GM13977 (cell line): Measurements from ENCODE around the gene TSPOAP1.
A peak's percentile ranks its signal among the peaks of the same experiment; 100 is the strongest.

Experiments
- DNase-seq: peaks from one replicate; pipeline ENCODE4 v3.0.0; 2012; ENCODE audit warnings: low spot score
- CTCF ChIP-seq: IDR thresholded peaks from 2 replicates; pipeline ENCODE4 v1.5.1; 2012; ENCODE audit warnings: mild to moderate bottlenecking, control low read depth; ENCODE audit not compliant: insufficient read depth; ENCODE audit errors: extremely low read depth, missing control alignments
- in situ Hi-C: fragments of 300-500 bp; cut with MboI; formaldehyde crosslinking; loops from one replicate; pipeline ENCODE4 v1.12.0; 2022; ENCODE audit warnings: low sequenced_read_pairs, low pct_unique_long_range_greater_than_20kb, mixed read lengths, inconsistent platforms; ENCODE audit not compliant: unreplicated experiment

TSPOAP1 gene

GRCh38 chr17:58289869-58290268, 38.7 kb downstream of the TSPOAP1 start:
- in situ Hi-C loops = no loop called here
- TF ChIP-seq CTCF = no peak
- DNase-seq = no peak

- DNase-seq = no peak
- in situ Hi-C loops = no loop called here
- TF ChIP-seq CTCF = no peak
Observed at GRCh38 chr17:58285422-58285810, 43.2 kb downstream of the TSPOAP1 start.

- no peak for TF ChIP-seq CTCF
- in situ Hi-C loops = no loop called here
- DNase-seq = no peak
Observed at GRCh38 chr17:58284613-58285421, 43.8 kb downstream of the TSPOAP1 start.

GRCh38 chr17:58283674-58284612, 44.7 kb downstream of the TSPOAP1 start:
- TF ChIP-seq CTCF = no peak
- no peak for DNase-seq
- in situ Hi-C loops = no loop called here

- in situ Hi-C loops = no loop called here
- no peak for DNase-seq
- TF ChIP-seq CTCF = no peak
Observed at GRCh38 chr17:58282442-58282841, 46.2 kb downstream of the TSPOAP1 start.

- in situ Hi-C loops = no loop called here
- no peak for TF ChIP-seq CTCF
- DNase-seq = peak; percentile 21
Observed at GRCh38 chr17:58281511-58282011, 47.0 kb downstream of the TSPOAP1 start.
